HepG2 (cell line): Measurements from ENCODE around the gene STX10. TPM values are rescaled to one million over a fixed set of nuclear protein-coding genes. Genes with fewer than 3 reads are reported as not detected.
A peak's percentile ranks its signal among the peaks of the same experiment; 100 is the strongest.

Source experiments
- FOXA1 ChIP-seq, 2 experiments: fragments of 450-650 bp in 1 of 2; sonication (generic) in 1 of 2; formaldehyde crosslinking in 1 of 2; IDR thresholded peaks; 2 replicates each; pipeline versions ENCODE4 v1.4.0 to v1.6.1; 2016 to 2020; ENCODE audit warnings: missing genetic modification reagents in 1 of 2
- FOXA3 ChIP-seq: IDR thresholded peaks from 2 replicates; pipeline ENCODE4 v1.6.1; 2016; ENCODE audit warnings: missing genetic modification reagents, missing compliant biosample characterization
- GTF3A ChIP-seq: sonication (generic); formaldehyde crosslinking; conservative IDR thresholded peaks from 2 replicates; pipeline ENCODE4 v1.4.0; 2020; ENCODE audit warnings: mild to moderate bottlenecking, missing genetic modification reagents
- KMT2B ChIP-seq: IDR thresholded peaks from 2 replicates; pipeline ENCODE4 v1.6.1; 2016; ENCODE audit warnings: missing genetic modification reagents, missing compliant biosample characterization
- MED13 ChIP-seq: sonication (generic); formaldehyde crosslinking; IDR thresholded peaks from 2 replicates; pipeline ENCODE4 v1.5.0; 2020; ENCODE audit warnings: missing genetic modification reagents
- NAIF1 ChIP-seq: sonication (generic); formaldehyde crosslinking; IDR thresholded peaks from 2 replicates; pipeline ENCODE4 v1.5.0; 2020; ENCODE audit warnings: mild to moderate bottlenecking, missing genetic modification reagents, borderline replicate concordance
- NR1H2 ChIP-seq: sonication (generic); formaldehyde crosslinking; IDR thresholded peaks from 2 replicates; pipeline ENCODE4 v1.8.1; 2022; ENCODE audit warnings: low read depth, missing genetic modification reagents, borderline replicate concordance
- PHF21A ChIP-seq: sonication (generic); formaldehyde crosslinking; IDR thresholded peaks from 2 replicates; pipeline ENCODE4 v1.5.0; 2020; ENCODE audit warnings: mild to moderate bottlenecking, missing genetic modification reagents
- PRPF4 ChIP-seq: fragments of 200-400 bp; formaldehyde crosslinking; IDR thresholded peaks from 2 replicates; pipeline ENCODE4 v1.6.1; 2016; ENCODE audit warnings: low read length, low read depth; ENCODE audit not compliant: poor library complexity, severe bottlenecking
- SALL1 ChIP-seq: sonication (generic); formaldehyde crosslinking; IDR thresholded peaks from 2 replicates; pipeline ENCODE4 v1.8.0; 2022; ENCODE audit warnings: mild to moderate bottlenecking, missing genetic modification reagents
- TBL1XR1 ChIP-seq: fragments of 150-350 bp; IDR thresholded peaks from 2 replicates; pipeline ENCODE4 v1.6.1; 2014; ENCODE audit warnings: borderline replicate concordance, low read length; ENCODE audit not compliant: partially characterized antibody
- XBP1 ChIP-seq: sonication (generic); formaldehyde crosslinking; IDR thresholded peaks from 2 replicates; pipeline ENCODE4 v1.5.0; 2020; ENCODE audit warnings: missing genetic modification reagents
- ZBTB8A ChIP-seq: sonication (generic); formaldehyde crosslinking; IDR thresholded peaks from 2 replicates; pipeline ENCODE4 v1.4.0; 2020; ENCODE audit warnings: mild to moderate bottlenecking, low read depth, missing genetic modification reagents, borderline replicate concordance
- ZNF17 ChIP-seq: sonication (generic); formaldehyde crosslinking; IDR thresholded peaks from 2 replicates; pipeline ENCODE4 v1.5.0; 2020; ENCODE audit warnings: mild to moderate bottlenecking, missing genetic modification reagents
- ZNF232 ChIP-seq: sonication (generic); formaldehyde crosslinking; IDR thresholded peaks from 2 replicates; pipeline ENCODE4 v1.4.0; 2020; ENCODE audit warnings: missing genetic modification reagents, borderline replicate concordance
- ZNF264 ChIP-seq: sonication (generic); formaldehyde crosslinking; IDR thresholded peaks from 2 replicates; pipeline ENCODE4 v1.4.0; 2020; ENCODE audit warnings: missing genetic modification reagents
- ZNF350 ChIP-seq: sonication (generic); formaldehyde crosslinking; IDR thresholded peaks from 2 replicates; pipeline ENCODE4 v1.4.0; 2020; ENCODE audit warnings: mild to moderate bottlenecking, low read depth, missing genetic modification reagents, borderline replicate concordance
- ZNF354B ChIP-seq: sonication (generic); formaldehyde crosslinking; IDR thresholded peaks from 2 replicates; pipeline ENCODE4 v1.8.0; 2022; ENCODE audit warnings: mild to moderate bottlenecking, missing genetic modification reagents
- ZNF768 ChIP-seq: sonication (generic); formaldehyde crosslinking; IDR thresholded peaks from 2 replicates; pipeline ENCODE4 v1.4.0; 2020; ENCODE audit warnings: missing genetic modification reagents
- ZNF775 ChIP-seq: sonication (generic); formaldehyde crosslinking; IDR thresholded peaks from 2 replicates; pipeline ENCODE4 v1.4.0; 2020; ENCODE audit warnings: missing genetic modification reagents, mild to moderate bottlenecking, moderate library complexity, borderline replicate concordance
- ZNF792 ChIP-seq: IDR thresholded peaks from 2 replicates; pipeline ENCODE4 v1.6.1; 2016
- ZSCAN22 ChIP-seq: sonication (generic); formaldehyde crosslinking; IDR thresholded peaks from 2 replicates; pipeline ENCODE4 v1.4.0; 2020; ENCODE audit warnings: mild to moderate bottlenecking, missing genetic modification reagents
- polyA plus RNA-seq, 8 experiments: library from polyadenylated mRNA; depleted of rRNA in 3 of 8; stranded (reverse) in 7 of 8; unstranded in 1 of 8; fragments of >200 nt; fragmentation: Illumina TruSeq in 4 of 8; extraction: Trizol in 4 of 8; gene quantifications; 2 replicates each; pipeline versions ENCODE4 v1.2.1 to v1.2.3, GENCODE V29; 2011 to 2016; ENCODE audit warnings: low read depth in 4 of 8, missing spikeins in 1 of 8, mixed read lengths in 1 of 8; ENCODE audit not compliant: insufficient read depth in 1 of 8
- total RNA-seq, 5 experiments: library from RNA; depleted of rRNA; stranded (reverse); fragments of >200 nt; fragmentation: Illumina TruSeq; extraction: Trizol; gene quantifications; 2 replicates each; pipeline ENCODE4 v1.2.3, GENCODE V29; 2016; ENCODE audit warnings: low read depth in 1 of 5
- TF ChIP-seq, protein P1 (sequence below): sonication (generic); formaldehyde crosslinking; IDR thresholded peaks from 2 replicates; pipeline ENCODE4 v1.5.1; 2020; ENCODE audit warnings: missing genetic modification reagents, mild to moderate bottlenecking, borderline replicate concordance
- TF ChIP-seq, protein P2 (sequence below): sonication (generic); formaldehyde crosslinking; IDR thresholded peaks from 2 replicates; pipeline ENCODE4 v1.4.0; 2020; ENCODE audit warnings: missing genetic modification reagents
- TF ChIP-seq, protein P3 (sequence below): sonication (generic); formaldehyde crosslinking; IDR thresholded peaks from 2 replicates; pipeline ENCODE4 v1.4.0; 2020; ENCODE audit warnings: missing genetic modification reagents

STX10 gene
- total and polyA plus RNA-seq, 2 of the 13 experiments (the other 11 are each of a cell fraction or from before 2014, with no cell fraction given) = 47.9 to 66.4 TPM

DNA sequence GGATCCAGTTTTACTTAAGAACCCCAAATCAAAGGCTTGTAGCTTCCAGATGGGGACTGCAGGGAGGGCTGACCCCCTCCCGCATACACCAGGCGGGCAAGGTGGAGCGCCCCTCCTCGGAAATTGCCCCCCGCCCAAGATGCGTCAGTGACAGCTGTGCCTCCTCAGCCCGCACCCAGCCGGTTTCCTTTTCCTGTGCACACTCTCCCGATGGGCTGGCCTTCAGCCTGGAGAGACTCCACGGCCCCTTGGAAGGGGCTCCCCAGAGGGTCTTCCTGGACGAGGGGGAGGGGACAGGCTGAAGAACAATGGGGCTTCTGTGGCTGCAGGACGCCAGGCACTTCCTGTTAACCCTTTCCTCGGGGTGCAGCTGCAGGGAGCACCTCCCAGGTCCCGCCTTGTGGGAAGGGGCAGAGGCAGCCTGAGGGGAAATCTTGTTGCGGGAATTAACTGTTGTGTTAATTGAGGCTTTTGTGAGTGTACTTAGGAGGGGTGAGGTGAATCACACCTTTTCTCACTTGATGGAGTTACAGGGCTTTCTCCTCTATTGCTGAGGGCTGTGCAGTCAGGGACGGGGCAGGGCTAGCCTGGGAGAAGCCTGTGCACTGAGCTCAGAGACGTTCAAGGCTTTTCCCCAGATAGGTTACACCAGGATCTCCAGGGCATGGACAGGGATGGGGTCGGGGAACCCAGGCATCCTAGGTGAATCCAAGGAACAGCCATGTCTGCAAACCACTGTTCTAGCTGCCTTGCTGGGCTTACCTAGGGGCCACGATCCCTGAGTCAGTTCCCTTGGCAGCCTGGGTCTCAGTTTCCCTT lies 14.4 kb upstream of the STX10 start (continued):
- TF ChIP-seq, protein P1, sequence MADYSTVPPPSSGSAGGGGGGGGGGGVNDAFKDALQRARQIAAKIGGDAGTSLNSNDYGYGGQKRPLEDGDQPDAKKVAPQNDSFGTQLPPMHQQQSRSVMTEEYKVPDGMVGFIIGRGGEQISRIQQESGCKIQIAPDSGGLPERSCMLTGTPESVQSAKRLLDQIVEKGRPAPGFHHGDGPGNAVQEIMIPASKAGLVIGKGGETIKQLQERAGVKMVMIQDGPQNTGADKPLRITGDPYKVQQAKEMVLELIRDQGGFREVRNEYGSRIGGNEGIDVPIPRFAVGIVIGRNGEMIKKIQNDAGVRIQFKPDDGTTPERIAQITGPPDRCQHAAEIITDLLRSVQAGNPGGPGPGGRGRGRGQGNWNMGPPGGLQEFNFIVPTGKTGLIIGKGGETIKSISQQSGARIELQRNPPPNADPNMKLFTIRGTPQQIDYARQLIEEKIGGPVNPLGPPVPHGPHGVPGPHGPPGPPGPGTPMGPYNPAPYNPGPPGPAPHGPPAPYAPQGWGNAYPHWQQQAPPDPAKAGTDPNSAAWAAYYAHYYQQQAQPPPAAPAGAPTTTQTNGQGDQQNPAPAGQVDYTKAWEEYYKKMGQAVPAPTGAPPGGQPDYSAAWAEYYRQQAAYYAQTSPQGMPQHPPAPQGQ (CRISPR knock-in tag) = no peak
- TF ChIP-seq ZNF264 (CRISPR knock-in tag) = peak; percentile 55; the same call in 1 of the 2 replicates
- peak; percentile 84; the same call in 1 of the 2 replicates for TF ChIP-seq ZNF232
- peak; percentile 58 for TF ChIP-seq FOXA3 (CRISPR knock-in tag)
- no peak for TF ChIP-seq ZNF775 (CRISPR knock-in tag)
- TF ChIP-seq ZNF17 (CRISPR knock-in tag) = no peak
- TF ChIP-seq ZNF768 (CRISPR knock-in tag) = 0 out of 2 replicates have a peak, but pooled peaks have one; percentile 31
- TF ChIP-seq PRPF4 = peak; percentile 58
- TF ChIP-seq FOXA1 (IDR thresholded peaks at IDR 0.05) = no peak
- TF ChIP-seq FOXA1 (CRISPR knock-in tag; IDR thresholded peaks at IDR 0.05) = no peak
- peak; percentile 43; the same call in 1 of the 2 replicates for TF ChIP-seq ZNF350
- peak; percentile 46; the same call in 1 of the 2 replicates for TF ChIP-seq ZNF792 (CRISPR knock-in tag)
- TF ChIP-seq KMT2B = no peak
- TF ChIP-seq, protein P2, sequence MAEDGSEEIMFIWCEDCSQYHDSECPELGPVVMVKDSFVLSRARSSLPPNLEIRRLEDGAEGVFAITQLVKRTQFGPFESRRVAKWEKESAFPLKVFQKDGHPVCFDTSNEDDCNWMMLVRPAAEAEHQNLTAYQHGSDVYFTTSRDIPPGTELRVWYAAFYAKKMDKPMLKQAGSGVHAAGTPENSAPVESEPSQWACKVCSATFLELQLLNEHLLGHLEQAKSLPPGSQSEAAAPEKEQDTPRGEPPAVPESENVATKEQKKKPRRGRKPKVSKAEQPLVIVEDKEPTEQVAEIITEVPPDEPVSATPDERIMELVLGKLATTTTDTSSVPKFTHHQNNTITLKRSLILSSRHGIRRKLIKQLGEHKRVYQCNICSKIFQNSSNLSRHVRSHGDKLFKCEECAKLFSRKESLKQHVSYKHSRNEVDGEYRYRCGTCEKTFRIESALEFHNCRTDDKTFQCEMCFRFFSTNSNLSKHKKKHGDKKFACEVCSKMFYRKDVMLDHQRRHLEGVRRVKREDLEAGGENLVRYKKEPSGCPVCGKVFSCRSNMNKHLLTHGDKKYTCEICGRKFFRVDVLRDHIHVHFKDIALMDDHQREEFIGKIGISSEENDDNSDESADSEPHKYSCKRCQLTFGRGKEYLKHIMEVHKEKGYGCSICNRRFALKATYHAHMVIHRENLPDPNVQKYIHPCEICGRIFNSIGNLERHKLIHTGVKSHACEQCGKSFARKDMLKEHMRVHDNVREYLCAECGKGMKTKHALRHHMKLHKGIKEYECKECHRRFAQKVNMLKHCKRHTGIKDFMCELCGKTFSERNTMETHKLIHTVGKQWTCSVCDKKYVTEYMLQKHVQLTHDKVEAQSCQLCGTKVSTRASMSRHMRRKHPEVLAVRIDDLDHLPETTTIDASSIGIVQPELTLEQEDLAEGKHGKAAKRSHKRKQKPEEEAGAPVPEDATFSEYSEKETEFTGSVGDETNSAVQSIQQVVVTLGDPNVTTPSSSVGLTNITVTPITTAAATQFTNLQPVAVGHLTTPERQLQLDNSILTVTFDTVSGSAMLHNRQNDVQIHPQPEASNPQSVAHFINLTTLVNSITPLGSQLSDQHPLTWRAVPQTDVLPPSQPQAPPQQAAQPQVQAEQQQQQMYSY (CRISPR knock-in tag) = no peak
- TF ChIP-seq NAIF1 (CRISPR knock-in tag) = peak; percentile 38; the same call in 1 of the 2 replicates
- no peak for TF ChIP-seq NR1H2
- TF ChIP-seq PHF21A = peak; percentile 92
- peak; percentile 84 for TF ChIP-seq MED13 (CRISPR knock-in tag)
- no peak for TF ChIP-seq ZBTB8A (CRISPR knock-in tag)
- peak; percentile 84 for TF ChIP-seq SALL1 (CRISPR knock-in tag)
- no peak for TF ChIP-seq ZNF354B (CRISPR knock-in tag)
- no peak for TF ChIP-seq TBL1XR1
- no peak for TF ChIP-seq GTF3A (CRISPR knock-in tag)
- TF ChIP-seq, protein P3, sequence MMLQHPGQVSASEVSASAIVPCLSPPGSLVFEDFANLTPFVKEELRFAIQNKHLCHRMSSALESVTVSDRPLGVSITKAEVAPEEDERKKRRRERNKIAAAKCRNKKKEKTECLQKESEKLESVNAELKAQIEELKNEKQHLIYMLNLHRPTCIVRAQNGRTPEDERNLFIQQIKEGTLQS = 0 out of 2 replicates have a peak, but pooled peaks have one; percentile 19
- no peak for TF ChIP-seq ZSCAN22 (CRISPR knock-in tag)
- TF ChIP-seq XBP1 (CRISPR knock-in tag) = no peak
